ENCODE measurements around the gene WDR1.

DNA sequence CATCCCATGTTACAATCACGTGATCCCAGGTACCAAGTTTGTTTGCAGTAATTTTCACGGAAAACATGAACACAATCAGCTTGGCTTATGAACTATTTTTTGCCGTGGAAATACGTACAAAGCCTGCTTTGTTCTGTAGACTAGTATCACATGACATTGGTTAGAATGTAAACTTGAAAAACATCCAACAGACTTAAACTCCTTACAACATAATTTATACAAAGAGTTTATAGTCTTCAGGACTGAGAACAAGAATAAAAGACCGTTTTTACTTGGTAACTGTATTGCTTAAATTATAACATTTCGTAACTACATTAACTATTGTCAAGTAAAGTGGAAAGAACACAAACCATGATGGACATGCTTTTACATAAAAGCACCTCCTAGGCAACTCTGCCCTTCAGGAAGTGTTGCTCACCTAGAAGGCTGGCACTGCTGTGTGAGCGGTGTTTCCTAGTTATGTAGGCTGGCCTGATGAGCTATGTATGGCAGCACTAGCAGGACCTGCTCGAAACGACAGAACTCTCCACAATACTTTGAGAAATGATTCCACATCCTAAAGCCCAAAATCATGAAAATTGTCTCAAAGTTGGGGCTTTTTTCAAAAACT is 41.8 kb upstream of the WDR1 start:
- TF ChIP-seq, protein P1, sequence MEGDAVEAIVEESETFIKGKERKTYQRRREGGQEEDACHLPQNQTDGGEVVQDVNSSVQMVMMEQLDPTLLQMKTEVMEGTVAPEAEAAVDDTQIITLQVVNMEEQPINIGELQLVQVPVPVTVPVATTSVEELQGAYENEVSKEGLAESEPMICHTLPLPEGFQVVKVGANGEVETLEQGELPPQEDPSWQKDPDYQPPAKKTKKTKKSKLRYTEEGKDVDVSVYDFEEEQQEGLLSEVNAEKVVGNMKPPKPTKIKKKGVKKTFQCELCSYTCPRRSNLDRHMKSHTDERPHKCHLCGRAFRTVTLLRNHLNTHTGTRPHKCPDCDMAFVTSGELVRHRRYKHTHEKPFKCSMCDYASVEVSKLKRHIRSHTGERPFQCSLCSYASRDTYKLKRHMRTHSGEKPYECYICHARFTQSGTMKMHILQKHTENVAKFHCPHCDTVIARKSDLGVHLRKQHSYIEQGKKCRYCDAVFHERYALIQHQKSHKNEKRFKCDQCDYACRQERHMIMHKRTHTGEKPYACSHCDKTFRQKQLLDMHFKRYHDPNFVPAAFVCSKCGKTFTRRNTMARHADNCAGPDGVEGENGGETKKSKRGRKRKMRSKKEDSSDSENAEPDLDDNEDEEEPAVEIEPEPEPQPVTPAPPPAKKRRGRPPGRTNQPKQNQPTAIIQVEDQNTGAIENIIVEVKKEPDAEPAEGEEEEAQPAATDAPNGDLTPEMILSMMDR (conservative IDR thresholded peaks at IDR 0.05), result no peak
- TF ChIP-seq EZH2 (IDR thresholded peaks at IDR 0.05; ENCODE audit: low read depth), result no peak

Measured in PC-9 (cell line).